C4-2B (cell line): ENCODE measurements around the gene MED26.

Experiments used
- H3K27ac ChIP-seq: fragments of 450-650 bp; 2 replicates; pipeline ENCODE4 v1.5.1; 2017
- CTCF ChIP-seq: fragments of 450-650 bp; conservative IDR thresholded peaks from 2 replicates; pipeline ENCODE4 v1.5.1; 2017; ENCODE audit warnings: mild to moderate bottlenecking
- ZFX ChIP-seq: fragments of 450-650 bp; IDR thresholded peaks from 2 replicates; pipeline ENCODE4 v1.6.1; 2017

Gene MED26

DNA sequence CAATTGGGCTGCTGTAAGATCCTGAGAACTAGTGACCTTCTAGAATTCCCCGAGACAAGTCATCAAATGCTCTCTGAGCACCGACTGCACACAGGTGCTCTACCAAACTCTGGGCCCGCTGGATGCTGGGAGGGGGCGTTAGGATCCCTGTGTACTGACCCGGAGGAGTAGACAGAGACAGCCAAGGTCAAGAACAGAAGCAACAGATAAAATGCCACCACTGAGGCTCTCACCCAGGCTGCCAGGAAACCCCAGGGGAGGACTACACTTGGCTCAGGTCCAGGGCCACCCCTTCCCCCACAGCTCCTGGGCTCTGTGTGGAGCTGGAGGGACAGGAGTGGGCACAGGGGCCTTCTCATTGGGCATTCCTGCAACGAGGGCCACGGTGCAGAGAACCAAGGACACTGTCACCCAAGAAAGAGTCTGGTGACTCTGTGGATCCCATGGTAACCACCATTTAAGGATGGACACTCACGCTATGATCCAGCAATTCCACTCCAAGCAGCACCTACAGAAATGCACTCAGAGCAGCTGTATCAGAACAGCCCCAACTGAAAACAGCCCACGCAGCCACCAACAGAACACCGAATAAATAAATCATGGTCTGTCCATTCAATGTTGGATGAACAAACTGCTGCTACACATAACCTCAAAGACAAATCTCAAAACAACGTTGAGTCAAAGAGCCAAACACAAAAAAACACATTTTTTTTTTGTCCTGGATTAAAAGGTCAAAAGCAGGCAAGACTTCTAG, 39.0 kb downstream of the MED26 start:
- H3K27ac ChIP-seq: no peak overlapping the region
- TF ChIP-seq ZFX (no peak), CTCF (no peak)

GRCh38 chr19:16587833-16588823, 39.9 kb downstream of the MED26 start:
- no peak overlapping the region for H3K27ac ChIP-seq
- TF ChIP-seq CTCF: no peak
- TF ChIP-seq ZFX: no peak

DNA sequence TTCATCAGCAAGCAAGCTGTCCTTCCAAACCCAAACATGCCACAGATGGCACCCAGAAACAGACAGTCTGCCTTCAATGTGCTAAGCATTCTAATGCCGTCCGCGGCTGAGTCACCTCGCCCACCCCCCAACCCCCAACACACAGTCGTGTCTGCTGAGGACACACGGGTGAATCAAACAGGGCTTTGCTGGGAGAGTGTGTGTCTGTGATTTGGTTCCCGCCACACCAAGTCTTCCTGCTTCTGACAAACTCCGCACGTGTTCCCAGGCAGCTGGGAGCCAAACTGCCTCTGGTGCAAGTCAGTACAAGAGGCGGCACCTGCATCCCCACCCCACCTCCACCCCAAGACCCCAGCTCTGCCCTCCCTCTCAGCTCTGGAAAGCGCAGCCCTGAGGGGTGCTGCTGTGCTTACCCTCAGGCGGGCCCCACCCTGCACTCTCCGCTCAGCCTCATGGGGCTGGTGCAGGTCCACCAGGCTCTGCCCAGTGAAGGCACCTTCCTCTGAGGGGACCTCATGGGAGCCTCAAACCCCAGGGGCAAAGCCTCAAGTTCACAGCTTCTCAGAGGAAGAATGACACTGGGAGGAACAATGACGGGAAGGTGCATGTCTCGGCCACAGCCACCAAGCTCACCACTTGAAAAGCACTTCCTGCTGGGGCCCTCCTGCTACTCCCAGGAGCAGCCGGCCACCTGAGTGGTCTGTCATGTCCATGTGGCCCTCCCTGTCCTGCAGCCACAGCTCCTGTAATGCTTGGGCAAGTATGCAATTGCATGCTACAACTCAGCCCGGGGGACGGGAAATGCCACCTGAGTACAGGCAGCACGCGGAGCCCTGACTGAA, 40.8 kb downstream of the MED26 start:
- H3K27ac ChIP-seq: no peak overlapping the region
- TF ChIP-seq CTCF: no peak
- no peak for TF ChIP-seq ZFX

DNA sequence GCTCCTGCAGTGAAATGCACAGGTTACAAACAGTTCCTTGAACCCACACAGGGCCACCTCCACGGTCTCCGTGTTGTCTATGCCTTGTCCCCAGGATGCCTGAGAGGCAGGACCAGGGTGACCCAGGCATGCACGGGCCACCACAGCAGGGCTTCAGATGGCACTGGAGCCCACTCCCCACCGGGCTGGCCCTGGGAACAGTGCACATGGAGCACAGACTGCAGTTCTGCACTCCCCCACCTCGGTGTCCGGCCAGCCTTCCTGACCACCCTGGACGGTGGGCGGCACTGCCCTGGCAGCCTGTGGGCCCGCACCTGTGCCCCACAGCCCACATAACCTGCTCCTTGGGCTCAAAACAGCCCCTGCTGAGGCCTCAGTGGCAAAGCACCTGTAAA, 41.5 kb downstream of the MED26 start:
- no peak for TF ChIP-seq CTCF
- no peak for TF ChIP-seq ZFX

GRCh38 chr19:16585808-16586476, 42.1 kb downstream of the MED26 start:
- TF ChIP-seq CTCF: no peak
- no peak for TF ChIP-seq ZFX
- no peak overlapping the region for H3K27ac ChIP-seq

More for the DNA sequence above, 41.5 kb downstream of the MED26 start:
- no peak overlapping the region for H3K27ac ChIP-seq

DNA sequence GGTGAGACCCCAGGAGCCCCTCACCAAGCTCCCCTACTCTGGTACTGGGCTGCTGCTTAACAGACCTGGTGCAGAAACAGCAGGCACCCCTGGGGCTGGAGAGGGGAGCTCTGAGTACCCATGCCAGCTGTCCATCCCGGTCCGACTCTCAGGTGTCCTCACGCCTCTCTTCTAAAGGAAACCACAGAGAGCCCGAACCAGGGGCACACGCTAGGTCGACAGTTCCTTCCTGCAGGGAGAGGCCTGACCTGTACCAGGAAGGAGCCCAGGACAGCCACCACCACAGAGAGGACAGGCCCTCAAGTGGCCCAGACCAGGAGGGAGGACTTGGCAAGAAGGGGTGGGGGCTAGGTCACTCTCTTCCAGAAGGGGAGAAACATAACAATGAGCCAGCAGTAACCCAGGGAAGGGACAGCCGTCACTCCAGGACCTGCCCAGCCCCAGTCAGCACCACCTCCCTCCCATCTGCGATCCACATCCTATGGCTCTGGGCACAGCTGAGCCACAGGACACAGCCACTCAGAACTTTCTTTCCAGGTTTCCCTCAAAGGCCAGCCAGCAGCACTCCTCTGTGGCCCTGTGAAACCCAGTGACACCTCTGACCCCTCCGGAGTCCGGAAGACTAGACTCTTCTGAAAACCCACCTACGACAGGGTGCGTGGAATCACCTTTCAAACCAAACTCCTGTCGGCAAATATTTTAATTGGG, 42.8 kb downstream of the MED26 start:
- H3K27ac ChIP-seq: peak overlapping the region; percentile 14
- no peak for TF ChIP-seq CTCF
- TF ChIP-seq ZFX: no peak
